MM.1S (cell line): Measurements from ENCODE around the gene RPP40.

Experiments
- DNase-seq: peaks from one replicate; pipeline ENCODE4 v3.0.0-alpha.2; 2015
- H2AFZ ChIP-seq: fragments of 300-600 bp; sonication (generic); 2 replicates; pipeline ENCODE4 v1.6.0; 2016; ENCODE audit warnings: antibody characterized with exemption, low read length
- H3F3A ChIP-seq: fragments of 300-600 bp; sonication (generic); 2 replicates; pipeline ENCODE4 v1.6.1; 2016; ENCODE audit warnings: mild to moderate bottlenecking, antibody characterized with exemption, low read length, moderate library complexity, mixed read lengths; ENCODE audit not compliant: insufficient read depth
- H3K27ac ChIP-seq: fragments of 300-600 bp; sonication (generic); 2 replicates; pipeline ENCODE4 v1.5.1; 2016; ENCODE audit warnings: mild to moderate bottlenecking, low read length
- H3K27me3 ChIP-seq: fragments of 300-600 bp; sonication (generic); replicated peaks from 2 replicates; pipeline ENCODE4 v1.6.0; 2016; ENCODE audit warnings: low read length; ENCODE audit not compliant: insufficient read depth
- H3K36me3 ChIP-seq: fragments of 300-600 bp; sonication (generic); replicated peaks from 2 replicates; pipeline ENCODE4 v1.6.1; 2016; ENCODE audit warnings: mild to moderate bottlenecking, low read length, mixed read lengths; ENCODE audit not compliant: insufficient read depth
- H3K4me1 ChIP-seq: fragments of 300-600 bp; sonication (generic); 2 replicates; pipeline ENCODE4 v1.6.1; 2016; ENCODE audit warnings: low read length, mixed read lengths
- H3K4me2 ChIP-seq: fragments of 300-600 bp; sonication (generic); 2 replicates; pipeline ENCODE4 v1.6.0; 2016; ENCODE audit warnings: low read depth, low read length
- H3K4me3 ChIP-seq: fragments of 300-600 bp; sonication (generic); 2 replicates; pipeline ENCODE4 v1.5.1; 2016; ENCODE audit warnings: low read length, mixed read lengths
- H3K79me2 ChIP-seq: fragments of 300-600 bp; sonication (generic); 2 replicates; pipeline ENCODE4 v1.6.1; 2016; ENCODE audit warnings: mixed run types, low read length, mixed read lengths
- H3K9ac ChIP-seq: fragments of 300-600 bp; sonication (generic); 2 replicates; pipeline ENCODE4 v1.6.1; 2016; ENCODE audit warnings: low read length, mixed read lengths
- H3K9me2 ChIP-seq: fragments of 300-600 bp; sonication (generic); replicated peaks from 2 replicates; pipeline ENCODE4 v1.6.1; 2016; ENCODE audit warnings: mild to moderate bottlenecking, low read length, mixed read lengths; ENCODE audit not compliant: insufficient read depth
- H3K9me3 ChIP-seq: fragments of 300-600 bp; sonication (generic); replicated peaks from 2 replicates; pipeline ENCODE4 v1.6.1; 2016; ENCODE audit warnings: mild to moderate bottlenecking, low read length, mixed read lengths; ENCODE audit not compliant: insufficient read depth
- H4K20me1 ChIP-seq: fragments of 300-600 bp; sonication (generic); 2 replicates; pipeline ENCODE4 v1.6.1; 2016; ENCODE audit warnings: mild to moderate bottlenecking, low read length, moderate library complexity, mixed read lengths; ENCODE audit not compliant: insufficient read depth
- EZH2 ChIP-seq: fragments of 300-600 bp; sonication (generic); optimal IDR thresholded peaks from 2 replicates; pipeline ENCODE3; 2017; ENCODE audit warnings: low read depth, mild to moderate bottlenecking, antibody characterized with exemption, low read length, mixed read lengths
- EZH2phosphoT487 ChIP-seq: fragments of 300-600 bp; sonication (generic); IDR thresholded peaks from 2 replicates; pipeline ENCODE4 v1.6.1; 2018; ENCODE audit warnings: antibody characterized with exemption, low read length
- TF ChIP-seq, protein P1 (sequence below): fragments of 300-600 bp; sonication (generic); IDR thresholded peaks from 2 replicates; pipeline ENCODE4 v1.5.1; 2016; ENCODE audit warnings: antibody characterized with exemption, low read length, mixed read lengths

The RPP40 gene

DNA sequence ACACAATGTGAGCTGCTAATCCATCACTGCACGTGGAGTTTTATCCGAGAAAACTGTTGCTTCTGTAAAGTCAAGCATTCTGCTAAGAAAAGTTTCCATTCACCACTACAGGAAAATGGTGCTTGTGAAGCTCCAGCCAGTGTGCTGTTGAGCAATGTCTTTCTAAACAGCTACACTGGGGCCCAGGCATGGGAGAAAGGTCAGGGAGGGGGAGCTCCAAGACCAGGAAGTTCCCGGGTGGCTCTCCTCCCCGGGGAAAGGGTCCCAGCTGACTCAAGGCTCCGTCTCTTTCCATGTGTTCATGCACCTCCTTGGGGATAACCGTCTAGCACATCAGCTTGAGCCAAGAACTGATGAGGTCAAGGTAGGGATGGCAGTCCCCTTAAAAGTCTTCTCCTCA is 20.5 kb downstream of the RPP40 start:
- TF ChIP-seq EZH2 (no peak), EZH2phosphoT487 (no peak)
- TF ChIP-seq, protein P1, sequence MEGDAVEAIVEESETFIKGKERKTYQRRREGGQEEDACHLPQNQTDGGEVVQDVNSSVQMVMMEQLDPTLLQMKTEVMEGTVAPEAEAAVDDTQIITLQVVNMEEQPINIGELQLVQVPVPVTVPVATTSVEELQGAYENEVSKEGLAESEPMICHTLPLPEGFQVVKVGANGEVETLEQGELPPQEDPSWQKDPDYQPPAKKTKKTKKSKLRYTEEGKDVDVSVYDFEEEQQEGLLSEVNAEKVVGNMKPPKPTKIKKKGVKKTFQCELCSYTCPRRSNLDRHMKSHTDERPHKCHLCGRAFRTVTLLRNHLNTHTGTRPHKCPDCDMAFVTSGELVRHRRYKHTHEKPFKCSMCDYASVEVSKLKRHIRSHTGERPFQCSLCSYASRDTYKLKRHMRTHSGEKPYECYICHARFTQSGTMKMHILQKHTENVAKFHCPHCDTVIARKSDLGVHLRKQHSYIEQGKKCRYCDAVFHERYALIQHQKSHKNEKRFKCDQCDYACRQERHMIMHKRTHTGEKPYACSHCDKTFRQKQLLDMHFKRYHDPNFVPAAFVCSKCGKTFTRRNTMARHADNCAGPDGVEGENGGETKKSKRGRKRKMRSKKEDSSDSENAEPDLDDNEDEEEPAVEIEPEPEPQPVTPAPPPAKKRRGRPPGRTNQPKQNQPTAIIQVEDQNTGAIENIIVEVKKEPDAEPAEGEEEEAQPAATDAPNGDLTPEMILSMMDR = no peak

DNA sequence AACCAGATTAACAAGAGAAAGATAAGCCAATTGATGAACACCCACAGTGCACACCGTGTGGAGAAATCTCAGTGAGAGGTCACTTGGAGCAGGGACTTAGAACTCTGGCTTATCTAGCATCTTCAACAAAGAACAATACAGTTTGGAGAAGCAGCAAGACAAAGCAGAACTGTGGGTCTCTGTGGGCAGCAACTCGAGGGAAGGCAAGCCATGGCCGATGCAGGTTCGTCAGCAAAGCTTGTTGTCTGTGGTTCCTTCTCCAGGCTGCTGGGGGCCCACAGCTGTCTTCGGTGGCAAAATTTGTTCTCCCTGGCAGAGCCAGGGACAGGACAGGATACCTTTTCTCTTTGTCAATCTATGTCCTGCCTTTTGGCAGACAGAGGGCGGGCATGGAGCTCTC is 22.1 kb downstream of the RPP40 start:
- Histone ChIP-seq H4K20me1 (no peaks in the 10 kb centered on the region), H3K4me2 (no peak overlapping the region), H3K27ac (no peak overlapping the region), H3K9me3 (no peaks in the 10 kb centered on the region), H3K9me2 (no peaks in the 10 kb centered on the region), H3K9ac (no peak overlapping the region), H3K79me2 (no peaks in the 10 kb centered on the region), H3K36me3 (no peaks in the 10 kb centered on the region), H3F3A (no peaks in the 10 kb centered on the region), H3K27me3 (no peaks in the 10 kb centered on the region), H3K4me3 (no peak overlapping the region), H2AFZ (no peak overlapping the region), H3K4me1 (no peaks in the 10 kb centered on the region)
- DNase-seq = no peak
- no peak for TF ChIP-seq EZH2phosphoT487
- no peak for TF ChIP-seq EZH2
- TF ChIP-seq, protein P1 = no peak

More for the DNA sequence above, 20.5 kb downstream of the RPP40 start:
- H2AFZ ChIP-seq = no peak overlapping the region
- H3K9me3 ChIP-seq = no peaks in the 10 kb centered on the region
- no peaks in the 10 kb centered on the region for H3K4me1 ChIP-seq
- no peaks in the 10 kb centered on the region for H3K27me3 ChIP-seq
- no peaks in the 10 kb centered on the region for H4K20me1 ChIP-seq
- no peaks in the 10 kb centered on the region for H3K36me3 ChIP-seq
- no peak overlapping the region for H3K9ac ChIP-seq
- DNase-seq = no peak
- no peaks in the 10 kb centered on the region for H3K9me2 ChIP-seq
- H3K79me2 ChIP-seq = no peaks in the 10 kb centered on the region
- no peak overlapping the region for H3K27ac ChIP-seq
- H3K4me3 ChIP-seq = no peak overlapping the region
- H3K4me2 ChIP-seq = no peak overlapping the region
- H3F3A ChIP-seq = no peaks in the 10 kb centered on the region

DNA sequence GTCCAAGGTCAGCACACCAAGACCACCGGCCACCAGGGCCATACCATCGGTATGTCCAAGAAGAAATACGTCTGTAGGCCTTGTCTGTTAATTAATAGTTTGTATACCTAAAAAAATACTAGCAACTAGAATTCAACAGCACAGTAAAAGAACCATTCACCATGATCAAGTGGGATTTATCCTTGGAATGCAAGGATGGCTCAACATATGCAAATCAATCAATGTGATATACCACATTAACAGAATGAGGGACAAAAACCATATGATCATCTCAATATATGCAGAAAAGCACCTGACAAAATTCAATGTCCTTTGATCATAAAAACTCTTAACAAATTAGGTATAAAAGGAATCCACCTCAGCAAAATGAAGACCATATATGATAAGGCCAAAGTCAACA is 24.4 kb downstream of the RPP40 start:
- H3K9ac ChIP-seq = no peak overlapping the region
- H3K4me3 ChIP-seq = no peak overlapping the region
- H3K36me3 ChIP-seq = no peaks in the 10 kb centered on the region
- H3K27ac ChIP-seq = no peak overlapping the region
- no peaks in the 10 kb centered on the region for H3K27me3 ChIP-seq
- H3K9me3 ChIP-seq = no peaks in the 10 kb centered on the region
- no peaks in the 10 kb centered on the region for H3K4me1 ChIP-seq
- H3F3A ChIP-seq = no peaks in the 10 kb centered on the region
- no peak for DNase-seq
- TF ChIP-seq, protein P1 = no peak
- TF ChIP-seq EZH2phosphoT487 = no peak
- TF ChIP-seq EZH2 = no peak
- no peaks in the 10 kb centered on the region for H3K9me2 ChIP-seq
- no peak overlapping the region for H3K4me2 ChIP-seq
- no peaks in the 10 kb centered on the region for H3K79me2 ChIP-seq
- no peak overlapping the region for H2AFZ ChIP-seq
- H4K20me1 ChIP-seq = no peaks in the 10 kb centered on the region
